HCT116 (cell line): ENCODE results near the gene PTTG1IP. TPM values are rescaled to one million over a fixed set of nuclear protein-coding genes. Genes with fewer than 3 reads are reported as not detected.

Experiments used
- ATAC-seq: fragments of 200-7000 bp; cut with Tn5 transposase; 2 replicates; pipeline ENCODE4 v1.9.1; 2020; ENCODE audit warnings: mild to moderate bottlenecking, moderate library complexity
- BruUV-seq: library from RNA; stranded (reverse); fragments of 400-500 nt; replicated peaks from 2 replicates; lab custom pipeline; 2021; lab: Mats Ljungman, UMichigan
- CTCF ChIA-PET: fragments of 300-600 bp; sonication (Branson Sonifier 250); formaldehyde crosslinking; loops from one replicate; lab custom pipeline; 2021; ENCODE audit warnings: antibody characterized with exemption; lab: Charles Lee
- POLR2A ChIA-PET: fragments of 300-600, 350-600 bp; sonication (Branson Sonifier 250); formaldehyde crosslinking; loops from one replicate; lab custom pipeline; 2021; ENCODE audit warnings: antibody characterized with exemption; lab: Charles Lee
- RAD21 ChIA-PET, 2 experiments: fragments of 300-600 bp; sonication (Branson Sonifier 250); formaldehyde crosslinking; loops; one replicate each; lab custom pipeline; 2023; ENCODE audit warnings: low total read pairs in 2 of 2; ENCODE audit not compliant: uncharacterized antibody in 2 of 2, unreplicated experiment in 2 of 2, low non-redundant PET in 1 of 2; lab: Charles Lee
- DNase-seq: peaks from one replicate; pipeline ENCODE4 v3.0.0-alpha.2; 2010; ENCODE audit warnings: low read depth, low spot score
- H2AFZ ChIP-seq: fragments of 200-600 bp; shearing (Covaris generic), sonication (generic); 2 replicates; pipeline ENCODE4 v1.6.1; 2017; ENCODE audit warnings: low read depth, mixed run types, mixed read lengths, antibody characterized with exemption, low read length; ENCODE audit not compliant: poor library complexity, severe bottlenecking
- H3K27ac ChIP-seq: 2 replicates; pipeline ENCODE4 v1.5.1; 2012; ENCODE audit warnings: low read depth, low read length
- H3K27me3 ChIP-seq: fragments of 200-600 bp; sonication (generic); 2 replicates; pipeline ENCODE4 v1.6.1; 2016; ENCODE audit warnings: mixed run types, low read length, mixed read lengths; ENCODE audit not compliant: insufficient read depth
- H3K36me3 ChIP-seq, 2 experiments: fragments of 200-500 bp in 1 of 2; fragments of 200-600 bp in 1 of 2; sonication (Bioruptor generic) in 1 of 2; sonication (generic) in 1 of 2; 2 replicates each; pipeline versions ENCODE4 v1.5.1 to v1.6.1; 2014 to 2016; ENCODE audit warnings: low read length in 2 of 2, inconsistent platforms in 1 of 2, mixed read lengths in 1 of 2, mixed run types in 1 of 2; ENCODE audit not compliant: insufficient read depth in 2 of 2, control insufficient read depth in 1 of 2
- H3K4me1 ChIP-seq, 2 experiments: fragments of 200-600 bp in 1 of 2; sonication (generic) in 1 of 2; 2 replicates each; pipeline versions ENCODE4 v1.5.1 to v1.6.1; 2012 to 2017; ENCODE audit warnings: low read length in 2 of 2, inconsistent platforms in 1 of 2, mild to moderate bottlenecking in 1 of 2, mixed read lengths in 1 of 2, mixed run types in 1 of 2, moderate library complexity in 1 of 2; ENCODE audit not compliant: insufficient read depth in 2 of 2, control insufficient read depth in 1 of 2
- H3K4me2 ChIP-seq: fragments of 200-600 bp; sonication (generic); 2 replicates; pipeline ENCODE4 v1.6.1; 2017; ENCODE audit warnings: mixed run types, low read length, mixed read lengths
- H3K4me3 ChIP-seq, 2 experiments: fragments of 200-600 bp in 1 of 2; sonication (generic) in 1 of 2; replicated peaks in 1 of 2; 2 replicates each; pipeline ENCODE4 v1.5.1; 2011 to 2016; ENCODE audit warnings: low read length in 2 of 2, control low read depth in 1 of 2, low read depth in 1 of 2, mild to moderate bottlenecking in 1 of 2, mixed read lengths in 1 of 2, mixed run types in 1 of 2
- H3K79me2 ChIP-seq: fragments of 200-600 bp; sonication (generic); 2 replicates; pipeline ENCODE4 v1.6.1; 2017; ENCODE audit warnings: mild to moderate bottlenecking, mixed run types, low read length, moderate library complexity, mixed read lengths; ENCODE audit not compliant: insufficient read depth
- H3K9ac ChIP-seq: fragments of 200-600 bp; sonication (generic); 2 replicates; pipeline ENCODE4 v1.6.1; 2016; ENCODE audit warnings: low read length, mixed read lengths
- H3K9me2 ChIP-seq: fragments of 200-600 bp; sonication (generic), shearing (Covaris generic); 2 replicates; pipeline ENCODE4 v1.6.1; 2017; ENCODE audit warnings: mixed run types, mild to moderate bottlenecking, moderate library complexity; ENCODE audit not compliant: insufficient read depth
- H3K9me3 ChIP-seq, 2 experiments: fragments of 200-500 bp in 1 of 2; fragments of 200-600 bp in 1 of 2; sonication (Bioruptor generic) in 1 of 2; sonication (generic) in 1 of 2; 2 replicates each; pipeline ENCODE4 v1.6.1; 2014 to 2017; ENCODE audit warnings: low read length in 2 of 2, mixed read lengths in 2 of 2, inconsistent platforms in 1 of 2, low read depth in 1 of 2, mild to moderate bottlenecking in 1 of 2, mixed run types in 1 of 2, moderate library complexity in 1 of 2; ENCODE audit not compliant: control insufficient read depth in 1 of 2, insufficient read depth in 1 of 2
- H4K20me1 ChIP-seq: fragments of 200-600 bp; sonication (generic), shearing (Covaris generic); 2 replicates; pipeline ENCODE4 v1.6.1; 2017; ENCODE audit warnings: mixed run types, mild to moderate bottlenecking, moderate library complexity; ENCODE audit not compliant: insufficient read depth
- CBX3 ChIP-seq: IDR thresholded peaks from 2 replicates; pipeline ENCODE4 v1.6.1; 2012; ENCODE audit warnings: low read depth
- CTCF ChIP-seq, 3 experiments: fragments of 200-600 bp in 1 of 3; sonication (generic) in 1 of 3; IDR thresholded peaks in 2 of 3; conservative IDR thresholded peaks in 1 of 3; 2 replicates each; pipeline ENCODE4 v1.5.1; 2012 to 2017; ENCODE audit warnings: low read depth in 2 of 3, low read length in 2 of 3, antibody characterized with exemption in 1 of 3, borderline replicate concordance in 1 of 3, control low read depth in 1 of 3, mild to moderate bottlenecking in 1 of 3, mixed read lengths in 1 of 3, mixed run types in 1 of 3, moderate library complexity in 1 of 3; ENCODE audit not compliant: insufficient read depth in 1 of 3
- ELF1 ChIP-seq: IDR thresholded peaks from 2 replicates; pipeline ENCODE4 v1.6.1; 2012; ENCODE audit warnings: low read depth, borderline replicate concordance
- EZH2 ChIP-seq: fragments of 200-600 bp; sonication (generic); IDR thresholded peaks from 2 replicates; pipeline ENCODE4 v1.6.1; 2017; ENCODE audit warnings: antibody characterized with exemption, mixed run types
- JUND ChIP-seq: IDR thresholded peaks from 2 replicates; pipeline ENCODE4 v1.6.1; 2012
- MAX ChIP-seq: IDR thresholded peaks from 2 replicates; pipeline ENCODE4 v1.6.1; 2012
- POLR2AphosphoS5 ChIP-seq: IDR thresholded peaks from 2 replicates; pipeline ENCODE4 v1.6.1; 2011; ENCODE audit warnings: mild to moderate bottlenecking, low read depth, low read length, moderate library complexity
- SRF ChIP-seq: IDR thresholded peaks from 2 replicates; pipeline ENCODE4 v1.6.1; 2012; ENCODE audit warnings: low read depth
- YY1 ChIP-seq: IDR thresholded peaks from 2 replicates; pipeline ENCODE4 v1.6.1; 2011; ENCODE audit warnings: low read length, low read depth, moderate library complexity, mild to moderate bottlenecking; ENCODE audit not compliant: insufficient replicate concordance; ENCODE audit errors: extremely low read depth
- ZBTB33 ChIP-seq: IDR thresholded peaks from 2 replicates; pipeline ENCODE4 v1.6.1; 2011; ENCODE audit warnings: mild to moderate bottlenecking, low read length, moderate library complexity; ENCODE audit not compliant: insufficient replicate concordance; ENCODE audit errors: extremely low read depth
- ZFX ChIP-seq: fragments of 450-650 bp; IDR thresholded peaks from 2 replicates; pipeline ENCODE4 v1.6.1; 2017
- ZNF274 ChIP-seq: fragments of 200-500 bp; sonication (Bioruptor generic); IDR thresholded peaks from 2 replicates; pipeline ENCODE4 v1.6.1; 2014; ENCODE audit warnings: mild to moderate bottlenecking, low read depth, low read length, inconsistent platforms
- intact Hi-C: fragments of 100-400 bp; cut with micrococcal nuclease; formaldehyde crosslinking; loops from 2 replicates; pipeline ENCODE4 v1.10.0; 2022
- total RNA-seq: library from RNA; stranded (reverse); gene quantifications from one replicate; pipeline ENCODE4 v1.2.1, GENCODE V29; 2021; ENCODE audit not compliant: unreplicated experiment

PTTG1IP gene
- total RNA-seq, 1 experiment from 2014 or later, result 83.4 TPM

GRCh38 chr21:44876849-44877575 lies 3.5 kb upstream of the PTTG1IP start:
- Histone ChIP-seq H3K27ac (no peak overlapping the region), H3K79me2 (peaks cover 12% of the 10 kb centered on the region), H3K4me3 (no peak overlapping the region), H2AFZ (no peak overlapping the region), H3K9me2 (no peaks in the 10 kb centered on the region), H3K4me1 (peaks cover 4 to 17% of the 10 kb centered on the region in 2 experiments), H3K9me3 (no peaks in the 10 kb centered on the region), H3K9ac (no peak overlapping the region), H3K27me3 (no peaks in the 10 kb centered on the region), H4K20me1 (no peaks in the 10 kb centered on the region; the same call in 1 of the 2 replicates), H3K4me2 (no peak overlapping the region), H3K36me3 (no peaks in the 10 kb centered on the region)
- TF ChIP-seq ZBTB33, result no peak
- no peak for TF ChIP-seq ZNF274
- TF ChIP-seq POLR2AphosphoS5, result no peak
- TF ChIP-seq SRF, result no peak
- no peak for TF ChIP-seq EZH2
- TF ChIP-seq CTCF (IDR thresholded peaks at IDR 0.05 in 2 of 3, conservative IDR thresholded peaks at IDR 0.05 in 1 of 3; ENCODE audit: borderline replicate concordance in 1 of 3, insufficient read depth in 1 of 3, low read depth in 2 of 3, low read length in 2 of 3), result no peak
- TF ChIP-seq MAX, result no peak
- TF ChIP-seq YY1, result no peak
- TF ChIP-seq JUND, result no peak
- TF ChIP-seq CBX3, result no peak
- TF ChIP-seq ELF1, result no peak
- no peak for TF ChIP-seq ZFX
- intact Hi-C loops, result no loop called here
- CTCF ChIA-PET, result interaction anchor here (1.0 kb wide), 1 partner anchor 16 kb away, joined by 3 read pairs; no protein-coding TSS in a partner anchor
- ATAC-seq (no peak), DNase-seq (no peak)
- BruUV-seq, result no TSS peak
- POLR2A ChIA-PET, result no interaction called here
- RAD21 ChIA-PET, result no interaction called here
